H9 (cell line): ENCODE measurements around the gene PTPRK. TPM values are rescaled to one million over a fixed set of nuclear protein-coding genes. Genes with fewer than 3 reads are reported as not detected.

Experiments
- DNase-seq: peaks from one replicate; pipeline ENCODE4 v3.0.0-alpha.2; 2017
- H2AFZ ChIP-seq: one replicate; pipeline ENCODE4 v1.6.1; 2013; ENCODE audit warnings: mild to moderate bottlenecking, low read length, control low read depth, moderate library complexity
- H2AK5ac ChIP-seq: 2 replicates; pipeline ENCODE4 v1.6.1; 2013; ENCODE audit warnings: low read length, control low read depth, mixed read lengths; ENCODE audit not compliant: insufficient read length
- H2BK120ac ChIP-seq: one replicate; pipeline ENCODE4 v1.6.1; 2013; ENCODE audit warnings: low read depth, mild to moderate bottlenecking, low read length, control low read depth, inconsistent platforms; ENCODE audit not compliant: poor library complexity, severe bottlenecking
- H2BK12ac ChIP-seq: 2 replicates; pipeline ENCODE4 v1.6.1; 2013; ENCODE audit warnings: low read length, control low read depth, mixed read lengths, low read depth; ENCODE audit not compliant: insufficient read length
- H2BK15ac ChIP-seq: 2 replicates; pipeline ENCODE4 v1.6.1; 2013; ENCODE audit warnings: low read depth, low read length, control low read depth
- H2BK20ac ChIP-seq: one replicate; pipeline ENCODE4 v1.6.1; 2013; ENCODE audit warnings: low read depth, mild to moderate bottlenecking, low read length, control low read depth, inconsistent platforms; ENCODE audit not compliant: poor library complexity, severe bottlenecking
- H2BK5ac ChIP-seq: 2 replicates; pipeline ENCODE4 v1.6.1; 2013; ENCODE audit warnings: low read length, control low read depth, mixed read lengths; ENCODE audit not compliant: insufficient read length
- H3K14ac ChIP-seq: 2 replicates; pipeline ENCODE4 v1.6.1; 2013; ENCODE audit warnings: low read length, control low read depth; ENCODE audit not compliant: insufficient read depth
- H3K18ac ChIP-seq: 2 replicates; pipeline ENCODE4 v1.6.1; 2013; ENCODE audit warnings: low read depth, mild to moderate bottlenecking, mixed read lengths, low read length, control low read depth; ENCODE audit not compliant: insufficient read length
- H3K23ac ChIP-seq: 2 replicates; pipeline ENCODE4 v1.6.1; 2013; ENCODE audit warnings: low read length, control low read depth, mixed read lengths, low read depth; ENCODE audit not compliant: insufficient read length
- H3K23me2 ChIP-seq: 2 replicates; pipeline ENCODE4 v1.6.1; 2013; ENCODE audit warnings: low read depth, mild to moderate bottlenecking, mixed read lengths, low read length, control low read depth; ENCODE audit not compliant: insufficient read length, poor library complexity, severe bottlenecking
- H3K27ac ChIP-seq: 2 replicates; pipeline ENCODE4 v1.5.1; 2013; ENCODE audit warnings: low read length, control low read depth, mixed read lengths, low read depth; ENCODE audit not compliant: insufficient read length
- H3K27me3 ChIP-seq: 2 replicates; pipeline ENCODE4 v1.6.1; 2013; ENCODE audit warnings: low read length, control low read depth, inconsistent platforms; ENCODE audit not compliant: insufficient read depth
- H3K4ac ChIP-seq: 2 replicates; pipeline ENCODE4 v1.6.1; 2013; ENCODE audit warnings: low read depth, mild to moderate bottlenecking, control low read depth, inconsistent platforms, low read length, moderate library complexity
- H3K4me1 ChIP-seq: 2 replicates; pipeline ENCODE4 v1.6.1; 2013; ENCODE audit warnings: low read length, control low read depth, inconsistent platforms; ENCODE audit not compliant: insufficient read depth
- H3K4me2 ChIP-seq: 2 replicates; pipeline ENCODE4 v1.6.1; 2013; ENCODE audit warnings: low read length, control low read depth, mixed read lengths; ENCODE audit not compliant: insufficient read length, insufficient read depth
- H3K56ac ChIP-seq: 2 replicates; pipeline ENCODE4 v1.6.1; 2013; ENCODE audit warnings: low read depth, mild to moderate bottlenecking, mixed read lengths, low read length, control low read depth; ENCODE audit not compliant: insufficient read length
- H3K79me1 ChIP-seq: 2 replicates; pipeline ENCODE4 v1.6.1; 2013; ENCODE audit warnings: low read depth, mild to moderate bottlenecking, moderate library complexity, low read length, control low read depth, inconsistent platforms; ENCODE audit not compliant: insufficient read depth, poor library complexity, severe bottlenecking
- H3K79me2 ChIP-seq: 2 replicates; pipeline ENCODE4 v1.6.1; 2013; ENCODE audit warnings: low read length, control low read depth, inconsistent platforms; ENCODE audit not compliant: insufficient read depth
- H3K9ac ChIP-seq: 2 replicates; pipeline ENCODE4 v1.6.1; 2013; ENCODE audit warnings: low read length, control low read depth, mixed read lengths; ENCODE audit not compliant: insufficient read length; ENCODE audit errors: extremely low read depth
- H3K9me3 ChIP-seq: one replicate; pipeline ENCODE4 v1.6.1; 2013; ENCODE audit warnings: low read depth, low read length, inconsistent platforms; ENCODE audit not compliant: control insufficient read depth
- H3T11ph ChIP-seq: one replicate; pipeline ENCODE4 v1.6.1; 2013; ENCODE audit warnings: mild to moderate bottlenecking, low read length, control low read depth, inconsistent platforms
- H4K20me1 ChIP-seq: one replicate; pipeline ENCODE4 v1.6.1; 2013; ENCODE audit not compliant: control insufficient read depth, insufficient read length, insufficient read depth
- H4K5ac ChIP-seq: 2 replicates; pipeline ENCODE4 v1.6.1; 2013; ENCODE audit warnings: low read depth, mild to moderate bottlenecking, mixed read lengths, low read length, control low read depth; ENCODE audit not compliant: insufficient read length
- H4K8ac ChIP-seq: replicated peaks from 2 replicates; pipeline ENCODE4 v1.6.1; 2013; ENCODE audit warnings: low read length, control low read depth, mixed read lengths, low read depth; ENCODE audit not compliant: insufficient read length
- H4K91ac ChIP-seq: 2 replicates; pipeline ENCODE4 v1.6.1; 2013; ENCODE audit warnings: low read depth, mild to moderate bottlenecking, moderate library complexity, mixed read lengths, low read length, control low read depth; ENCODE audit not compliant: insufficient read length
- H3K27ac Mint-ChIP-seq, 3 experiments: 2 replicates in 2 of 3; 3 replicates in 1 of 3; pipeline ENCODE4 v1.8.0; 2020 to 2021; ENCODE audit warnings: mixed read lengths in 3 of 3, mild to moderate bottlenecking in 1 of 3, moderate library complexity in 1 of 3
- H3K27me3 Mint-ChIP-seq: 2 replicates; pipeline ENCODE4 v1.8.0; 2021; ENCODE audit warnings: low read depth, mild to moderate bottlenecking, moderate library complexity, mixed read lengths
- H3K36me3 Mint-ChIP-seq, 3 experiments: 2 replicates in 2 of 3; 3 replicates in 1 of 3; pipeline ENCODE4 v1.8.0; 2020 to 2021; ENCODE audit warnings: low read depth in 3 of 3, mixed read lengths in 3 of 3; ENCODE audit not compliant: insufficient read depth in 1 of 3
- H3K4me1 Mint-ChIP-seq, 2 experiments: 2 replicates each; pipeline ENCODE4 v1.8.0; 2020; ENCODE audit warnings: mixed read lengths in 2 of 2
- H3K4me3 Mint-ChIP-seq, 2 experiments: 2 replicates in 1 of 2; 3 replicates in 1 of 2; pipeline ENCODE4 v1.8.0; 2020 to 2021; ENCODE audit warnings: mild to moderate bottlenecking in 2 of 2, mixed read lengths in 2 of 2, moderate library complexity in 1 of 2
- H3K9me3 Mint-ChIP-seq, 2 experiments: 2 replicates in 1 of 2; 3 replicates in 1 of 2; pipeline ENCODE4 v1.8.0; 2020; ENCODE audit warnings: mild to moderate bottlenecking in 2 of 2, mixed read lengths in 2 of 2, moderate library complexity in 1 of 2
- WGBS: extraction: QIAGEN DNeasy Blood & Tissue Kit; methylation state at CpG from one replicate; pipeline ENCODE4 v1.1.7; 2013; ENCODE audit warnings: missing lambda C conversion rate, low lambda C conversion rate, mixed read lengths; ENCODE audit not compliant: insufficient read length; ENCODE audit errors: extremely low coverage; 5-methylcytosine and 5-hydroxymethylcytosine counted together
- total RNA-seq: library from RNA; stranded (reverse); gene quantifications from 2 replicates; pipeline ENCODE4 v1.2.1, GENCODE V29; 2021
- TF ChIP-seq, protein P1 (sequence below): fragments of 200-600 bp; sonication (generic); conservative IDR thresholded peaks from 3 replicates; pipeline ENCODE4 v1.8.0; 2021; ENCODE audit warnings: antibody characterized with exemption, mild to moderate bottlenecking

PTPRK gene
- total RNA-seq, 1 experiment from 2014 or later = 47.9 TPM

- H3K27ac Mint-ChIP-seq = no peak overlapping the region
- Histone ChIP-seq H4K91ac (no peak overlapping the region), H3K27ac (no peak overlapping the region), H2AK5ac (no peak overlapping the region), H3T11ph (no peak overlapping the region), H3K4ac (no peak overlapping the region), H2BK12ac (no peak overlapping the region), H4K5ac (no peak overlapping the region), H3K23ac (no peak overlapping the region), H3K27me3 (no peaks in the 10 kb centered on the region), H2BK120ac (no peak overlapping the region), H3K9me3 (no peaks in the 10 kb centered on the region), H3K9ac (no peak overlapping the region), H3K14ac (no peak overlapping the region), H2BK5ac (no peak overlapping the region), H3K18ac (no peak overlapping the region), H3K79me2 (peaks cover 18% of the 10 kb centered on the region; the same call in 1 of the 2 replicates), H3K4me1 (peaks cover 3% of the 10 kb centered on the region; the same call in 1 of the 2 replicates), H2BK20ac (no peak overlapping the region), H3K4me2 (no peak overlapping the region), H3K23me2 (peaks cover 2% of the 10 kb centered on the region), H3K79me1 (peaks cover 9% of the 10 kb centered on the region), H3K56ac (no peak overlapping the region), H2AFZ (no peak overlapping the region), H4K20me1 (no peaks in the 10 kb centered on the region), H4K8ac (no peak overlapping the region), H2BK15ac (no peak overlapping the region)
- H3K4me1 Mint-ChIP-seq = peaks cover 28 to 36% of the 10 kb centered on the region in 2 experiments
- TF ChIP-seq, protein P1, sequence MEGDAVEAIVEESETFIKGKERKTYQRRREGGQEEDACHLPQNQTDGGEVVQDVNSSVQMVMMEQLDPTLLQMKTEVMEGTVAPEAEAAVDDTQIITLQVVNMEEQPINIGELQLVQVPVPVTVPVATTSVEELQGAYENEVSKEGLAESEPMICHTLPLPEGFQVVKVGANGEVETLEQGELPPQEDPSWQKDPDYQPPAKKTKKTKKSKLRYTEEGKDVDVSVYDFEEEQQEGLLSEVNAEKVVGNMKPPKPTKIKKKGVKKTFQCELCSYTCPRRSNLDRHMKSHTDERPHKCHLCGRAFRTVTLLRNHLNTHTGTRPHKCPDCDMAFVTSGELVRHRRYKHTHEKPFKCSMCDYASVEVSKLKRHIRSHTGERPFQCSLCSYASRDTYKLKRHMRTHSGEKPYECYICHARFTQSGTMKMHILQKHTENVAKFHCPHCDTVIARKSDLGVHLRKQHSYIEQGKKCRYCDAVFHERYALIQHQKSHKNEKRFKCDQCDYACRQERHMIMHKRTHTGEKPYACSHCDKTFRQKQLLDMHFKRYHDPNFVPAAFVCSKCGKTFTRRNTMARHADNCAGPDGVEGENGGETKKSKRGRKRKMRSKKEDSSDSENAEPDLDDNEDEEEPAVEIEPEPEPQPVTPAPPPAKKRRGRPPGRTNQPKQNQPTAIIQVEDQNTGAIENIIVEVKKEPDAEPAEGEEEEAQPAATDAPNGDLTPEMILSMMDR = no peak
- H3K4me3 Mint-ChIP-seq = no peak overlapping the region
- no CpG with 5 or more reads among the region's 2 CpGs for WGBS
- no peak for DNase-seq
- no peaks in the 10 kb centered on the region for H3K36me3 Mint-ChIP-seq
- H3K9me3 Mint-ChIP-seq = no peaks in the 10 kb centered on the region
- no peaks in the 10 kb centered on the region for H3K27me3 Mint-ChIP-seq
These were observed 8.1 kb downstream of the PTPRK start for GRCh38 chr6:128512296-128512695.
